Measurements from ENCODE around the gene CUL9. TPM values are rescaled to one million over a fixed set of nuclear protein-coding genes. Genes with fewer than 3 reads are reported as not detected.

The CUL9 gene
- total RNA-seq, 1 donor from 2014 or later, result 70.8 TPM

DNA sequence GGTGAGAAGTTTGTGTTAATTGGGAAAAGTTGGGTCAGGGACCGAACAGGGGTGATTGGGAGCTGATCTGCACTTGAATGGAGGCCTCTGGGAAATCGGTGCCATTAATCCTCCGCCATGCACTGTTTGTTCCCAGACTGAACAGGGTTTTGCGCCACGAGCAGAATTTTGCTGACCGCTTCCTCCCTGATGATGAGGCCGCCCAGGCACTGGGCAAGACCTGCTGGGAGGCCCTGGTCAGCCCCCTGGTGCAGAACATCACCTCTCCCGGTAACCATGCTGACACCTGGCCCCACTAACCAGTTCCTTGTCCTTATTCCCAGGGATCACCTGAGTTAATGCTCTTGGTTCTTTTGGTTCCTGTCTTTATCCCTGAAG is 21.7 kb downstream of the CUL9 start:
- TF ChIP-seq, protein P1, sequence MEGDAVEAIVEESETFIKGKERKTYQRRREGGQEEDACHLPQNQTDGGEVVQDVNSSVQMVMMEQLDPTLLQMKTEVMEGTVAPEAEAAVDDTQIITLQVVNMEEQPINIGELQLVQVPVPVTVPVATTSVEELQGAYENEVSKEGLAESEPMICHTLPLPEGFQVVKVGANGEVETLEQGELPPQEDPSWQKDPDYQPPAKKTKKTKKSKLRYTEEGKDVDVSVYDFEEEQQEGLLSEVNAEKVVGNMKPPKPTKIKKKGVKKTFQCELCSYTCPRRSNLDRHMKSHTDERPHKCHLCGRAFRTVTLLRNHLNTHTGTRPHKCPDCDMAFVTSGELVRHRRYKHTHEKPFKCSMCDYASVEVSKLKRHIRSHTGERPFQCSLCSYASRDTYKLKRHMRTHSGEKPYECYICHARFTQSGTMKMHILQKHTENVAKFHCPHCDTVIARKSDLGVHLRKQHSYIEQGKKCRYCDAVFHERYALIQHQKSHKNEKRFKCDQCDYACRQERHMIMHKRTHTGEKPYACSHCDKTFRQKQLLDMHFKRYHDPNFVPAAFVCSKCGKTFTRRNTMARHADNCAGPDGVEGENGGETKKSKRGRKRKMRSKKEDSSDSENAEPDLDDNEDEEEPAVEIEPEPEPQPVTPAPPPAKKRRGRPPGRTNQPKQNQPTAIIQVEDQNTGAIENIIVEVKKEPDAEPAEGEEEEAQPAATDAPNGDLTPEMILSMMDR (IDR thresholded peaks at IDR 0.05), result no peak
- Mint-ChIP-seq H3K27me3 (no peaks in the 10 kb centered on the region), H3K36me3 (ENCODE audit: low read depth) (peaks cover 67% of the 10 kb centered on the region), H3K9me3 (no peaks in the 10 kb centered on the region), H3K4me3 (no peak overlapping the region), H3K4me1 (no peaks in the 10 kb centered on the region), H3K27ac (no peak overlapping the region)
- ChIA-PET POLR2A (no interaction called here), CTCF (no interaction called here)
- no peak for ATAC-seq (ENCODE audit: low read depth)
- intact Hi-C loops (cut with micrococcal nuclease), result no loop called here
- no peak for DNase-seq

DNA sequence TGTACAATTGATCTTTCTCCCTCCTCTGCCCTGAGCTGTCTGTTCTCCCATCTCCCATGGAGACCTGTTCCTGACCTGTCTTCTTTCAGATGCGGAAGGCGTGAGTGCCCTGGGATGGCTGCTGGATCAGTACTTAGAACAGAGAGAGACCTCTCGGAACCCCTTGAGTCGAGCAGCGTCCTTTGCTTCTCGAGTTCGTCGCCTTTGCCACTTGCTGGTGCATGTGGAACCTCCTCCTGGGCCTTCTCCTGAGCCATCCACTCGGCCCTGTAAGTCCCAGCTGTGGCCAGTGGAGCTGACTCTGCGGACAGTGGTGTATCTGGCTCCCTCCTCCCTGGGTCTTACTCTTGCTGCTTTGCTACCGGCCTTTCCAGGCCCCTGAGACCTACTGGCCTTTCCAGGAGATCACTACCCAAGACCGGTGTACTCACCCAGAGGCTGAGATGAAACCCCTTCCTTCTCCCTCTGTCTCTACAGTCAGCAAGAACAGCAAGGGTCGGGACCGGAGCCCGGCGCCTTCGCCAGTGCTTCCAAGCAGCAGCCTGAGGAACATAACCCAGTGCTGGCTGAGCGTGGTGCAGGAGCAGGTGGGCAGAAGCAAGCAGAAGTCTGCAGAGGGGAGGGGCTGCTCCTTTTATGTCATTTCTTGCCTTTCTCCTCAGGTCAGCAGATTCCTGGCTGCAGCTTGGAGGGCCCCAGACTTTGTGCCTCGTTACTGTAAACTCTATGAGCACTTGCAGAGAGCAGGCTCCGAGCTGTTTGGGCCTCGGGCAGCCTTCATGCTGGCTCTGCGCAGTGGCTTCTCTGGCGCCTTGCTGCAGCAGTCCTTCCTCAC is 22.5 kb downstream of the CUL9 start:
- Mint-ChIP-seq H3K27ac (no peak overlapping the region), H3K27me3 (no peaks in the 10 kb centered on the region), H3K9me3 (no peaks in the 10 kb centered on the region), H3K4me3 (no peak overlapping the region), H3K4me1 (no peaks in the 10 kb centered on the region), H3K36me3 (ENCODE audit: low read depth) (peaks cover 63% of the 10 kb centered on the region)
- CTCF ChIA-PET, result no interaction called here
- ATAC-seq (ENCODE audit: low read depth) (no peak), DNase-seq (no peak)
- TF ChIP-seq, protein P1 (IDR thresholded peaks at IDR 0.05), result no peak
- POLR2A ChIA-PET, result no interaction called here
- intact Hi-C loops (cut with micrococcal nuclease), result no loop called here

DNA sequence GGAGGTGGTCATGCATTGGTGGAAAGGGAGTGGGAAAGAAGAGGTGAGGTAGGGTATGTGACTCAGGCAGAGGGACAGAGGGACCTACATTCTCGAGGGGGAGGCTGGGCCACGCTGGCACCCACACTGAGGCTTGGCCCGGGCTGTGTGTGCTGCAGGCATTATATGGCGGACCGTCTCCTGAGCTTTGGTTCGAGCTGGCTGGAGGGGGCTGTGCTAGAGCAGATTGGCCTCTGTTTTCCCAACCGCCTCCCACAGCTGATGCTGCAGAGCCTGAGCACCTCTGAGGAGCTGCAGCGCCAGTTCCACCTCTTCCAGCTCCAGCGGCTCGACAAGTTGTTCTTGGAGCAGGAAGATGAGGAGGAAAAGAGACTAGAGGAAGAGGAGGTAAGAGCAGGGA is 23.9 kb downstream of the CUL9 start:
- no peaks in the 10 kb centered on the region for H3K9me3 Mint-ChIP-seq
- no peak overlapping the region for H3K4me3 Mint-ChIP-seq
- H3K4me1 Mint-ChIP-seq, result no peaks in the 10 kb centered on the region
- H3K36me3 Mint-ChIP-seq (ENCODE audit: low read depth), result peaks cover 49% of the 10 kb centered on the region
- DNase-seq (no peak), ATAC-seq (ENCODE audit: low read depth) (no peak)
- POLR2A ChIA-PET, result interaction anchor here (0.7 kb wide), 2 partner anchors 43 to 393 kb away, joined by 5 read pairs; no protein-coding TSS in a partner anchor
- TF ChIP-seq, protein P1 (IDR thresholded peaks at IDR 0.05), result no peak
- no peak overlapping the region for H3K27ac Mint-ChIP-seq
- H3K27me3 Mint-ChIP-seq, result no peaks in the 10 kb centered on the region
- CTCF ChIA-PET, result no interaction called here
- intact Hi-C loops (cut with micrococcal nuclease), result no loop called here

DNA sequence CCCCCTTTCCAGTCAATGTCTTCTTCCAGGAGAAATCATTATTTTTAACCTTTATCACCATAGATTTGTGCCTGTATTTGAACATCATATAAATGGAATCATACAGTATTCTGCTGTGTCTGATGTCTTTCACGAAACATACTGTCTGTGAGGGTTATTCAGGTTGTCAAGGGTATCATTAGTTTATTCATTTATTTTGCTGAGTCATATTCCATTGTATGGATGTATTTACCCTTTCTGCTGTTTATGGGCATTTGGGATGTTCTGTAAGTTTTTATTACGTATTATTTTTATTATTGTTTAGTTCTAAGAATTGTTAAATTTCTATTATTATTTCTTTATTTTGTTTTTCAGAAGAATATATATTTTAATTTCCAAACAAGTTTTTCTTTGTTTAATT is 25.3 kb downstream of the CUL9 start:
- H3K4me1 Mint-ChIP-seq, result no peaks in the 10 kb centered on the region
- no peak for DNase-seq
- intact Hi-C loops (cut with micrococcal nuclease), result no loop called here
- ATAC-seq (ENCODE audit: low read depth), result no peak
- H3K27me3 Mint-ChIP-seq, result no peaks in the 10 kb centered on the region
- H3K9me3 Mint-ChIP-seq, result no peaks in the 10 kb centered on the region
- ChIA-PET CTCF (no interaction called here), POLR2A (no interaction called here)
- H3K4me3 Mint-ChIP-seq, result no peak overlapping the region
- no peak overlapping the region for H3K27ac Mint-ChIP-seq
- TF ChIP-seq, protein P1 (IDR thresholded peaks at IDR 0.05), result no peak
- H3K36me3 Mint-ChIP-seq (ENCODE audit: low read depth), result peaks cover 47% of the 10 kb centered on the region

DNA sequence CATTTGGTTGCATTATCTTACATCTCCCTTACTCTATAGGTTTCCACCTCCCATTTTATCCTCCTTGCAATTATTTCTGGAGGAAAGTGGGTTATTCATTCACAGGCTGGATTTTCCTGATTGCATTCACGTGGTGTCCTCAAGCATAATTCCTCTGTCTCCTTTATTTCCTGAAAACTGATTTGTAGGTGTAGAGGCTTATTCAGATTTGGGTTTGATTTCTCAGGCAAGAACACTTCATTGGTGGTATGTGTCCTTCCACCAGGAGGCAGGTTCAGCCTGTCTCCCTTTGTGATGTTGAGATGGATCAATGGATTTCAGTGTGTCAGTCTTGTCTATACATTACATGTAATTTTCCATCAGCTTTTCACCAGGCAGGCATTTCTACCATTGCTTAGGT is 30.0 kb downstream of the CUL9 start:
- intact Hi-C loops (cut with micrococcal nuclease), result no loop called here
- DNase-seq (no peak), ATAC-seq (ENCODE audit: low read depth) (no peak)
- Mint-ChIP-seq H3K4me3 (no peak overlapping the region), H3K9me3 (no peaks in the 10 kb centered on the region), H3K27me3 (no peaks in the 10 kb centered on the region), H3K27ac (no peak overlapping the region), H3K4me1 (no peaks in the 10 kb centered on the region), H3K36me3 (ENCODE audit: low read depth) (peaks cover 46% of the 10 kb centered on the region)
- ChIA-PET POLR2A (interaction anchor here (0.7 kb wide), 2 partner anchors 29 to 30 kb away, joined by 3 read pairs; partner anchors contain the start of gene CUL9), CTCF (interaction anchor here (1.1 to 1.7 kb wide), 2 partner anchors 18 to 68 kb away, joined by 3 to 4 read pairs; partner anchors contain the start of gene DNPH1)
- TF ChIP-seq, protein P1 (IDR thresholded peaks at IDR 0.05), result no peak

Data from activated B cell treated with CpG ODN at 0.5 μM for 24 hours (primary cell).